ENCODE measurements around the gene ARFGEF3.

- TF ChIP-seq POLR2A (IDR thresholded peaks at IDR 0.05), result no peak
- no peak for TF ChIP-seq CTCF (IDR thresholded peaks at IDR 0.05)
These were observed 35.8 kb downstream of the ARFGEF3 start for GRCh38 chr6:138197570-138197969.

Measured in heart left ventricle (tissue), 13 donors.